ENCODE data around the gene LETMD1. TPM values are rescaled to one million over a fixed set of nuclear protein-coding genes. Genes with fewer than 3 reads are reported as not detected.

LETMD1 gene
- total RNA-seq, 4 donors from 2014 or later: 35.6 to 43.2 (median 42.1) TPM

DNA sequence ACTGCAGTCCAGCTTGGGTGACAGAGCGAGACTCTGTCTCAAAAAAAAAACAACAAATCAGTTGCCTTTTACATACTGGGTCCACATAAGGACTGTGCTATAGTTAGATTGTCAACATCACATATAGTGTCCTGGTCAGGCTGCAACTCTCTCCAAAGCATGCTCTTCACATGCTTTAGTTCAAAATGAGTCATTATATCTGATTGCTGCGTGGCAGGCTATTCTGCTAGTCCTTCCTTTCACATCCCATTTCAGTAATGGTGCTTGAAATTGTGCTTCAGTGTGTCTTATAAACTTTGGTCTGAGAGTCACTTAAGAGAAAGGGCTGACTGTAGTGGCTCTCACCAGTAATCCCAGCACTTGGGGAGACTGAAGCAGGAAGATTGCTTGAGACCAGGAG is 6.9 kb downstream of the LETMD1 start:
- H3K27ac ChIP-seq (replicated peaks in 1 of 4): no peak overlapping the region
- intact Hi-C loops (cut with DNase I): no loop called here
- peaks cover 59 to 100% (median 81%) of the 10 kb centered on the region in 4 donors for H3K36me3 ChIP-seq
- no peak for DNase-seq (ENCODE audit: extremely low spot score)
- TF ChIP-seq EP300 (IDR thresholded peaks at IDR 0.05) (no peak), POLR2A (IDR thresholded peaks at IDR 0.05; ENCODE audit: low read depth) (no peak), POLR2AphosphoS5 (IDR thresholded peaks at IDR 0.05) (no peak)
- TF ChIP-seq, protein P1, sequence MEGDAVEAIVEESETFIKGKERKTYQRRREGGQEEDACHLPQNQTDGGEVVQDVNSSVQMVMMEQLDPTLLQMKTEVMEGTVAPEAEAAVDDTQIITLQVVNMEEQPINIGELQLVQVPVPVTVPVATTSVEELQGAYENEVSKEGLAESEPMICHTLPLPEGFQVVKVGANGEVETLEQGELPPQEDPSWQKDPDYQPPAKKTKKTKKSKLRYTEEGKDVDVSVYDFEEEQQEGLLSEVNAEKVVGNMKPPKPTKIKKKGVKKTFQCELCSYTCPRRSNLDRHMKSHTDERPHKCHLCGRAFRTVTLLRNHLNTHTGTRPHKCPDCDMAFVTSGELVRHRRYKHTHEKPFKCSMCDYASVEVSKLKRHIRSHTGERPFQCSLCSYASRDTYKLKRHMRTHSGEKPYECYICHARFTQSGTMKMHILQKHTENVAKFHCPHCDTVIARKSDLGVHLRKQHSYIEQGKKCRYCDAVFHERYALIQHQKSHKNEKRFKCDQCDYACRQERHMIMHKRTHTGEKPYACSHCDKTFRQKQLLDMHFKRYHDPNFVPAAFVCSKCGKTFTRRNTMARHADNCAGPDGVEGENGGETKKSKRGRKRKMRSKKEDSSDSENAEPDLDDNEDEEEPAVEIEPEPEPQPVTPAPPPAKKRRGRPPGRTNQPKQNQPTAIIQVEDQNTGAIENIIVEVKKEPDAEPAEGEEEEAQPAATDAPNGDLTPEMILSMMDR (IDR thresholded peaks at IDR 0.05): no peak
- no peak overlapping the region for H3K4me3 ChIP-seq
- H3K27me3 ChIP-seq: no peaks in the 10 kb centered on the region
- 92% methylated on average over 2 of the region's 2 CpGs for WGBS
- H3K9me3 ChIP-seq: no peaks in the 10 kb centered on the region
- peaks cover 0 to 2% (median 1%) of the 10 kb centered on the region in 4 donors for H3K4me1 ChIP-seq

DNA sequence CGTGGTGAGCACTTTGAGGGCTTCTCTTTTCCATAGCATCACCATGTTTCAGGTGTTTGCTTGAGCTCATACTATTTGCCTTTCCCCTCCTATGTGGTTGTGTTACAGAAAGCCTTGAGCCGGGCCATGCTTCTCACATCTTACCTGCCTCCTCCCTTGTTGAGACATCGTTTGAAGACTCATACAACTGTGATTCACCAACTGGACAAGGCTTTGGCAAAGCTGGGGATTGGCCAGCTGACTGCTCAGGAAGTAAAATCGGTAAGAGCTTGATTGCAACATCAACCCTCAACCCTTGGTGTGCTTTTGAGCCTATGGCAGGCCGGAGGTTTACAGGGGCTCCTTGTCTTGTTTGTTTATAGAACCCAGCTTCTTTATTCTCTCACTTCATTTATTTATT is 8.1 kb downstream of the LETMD1 start:
- Histone ChIP-seq H3K36me3 (peaks cover 59 to 100% (median 89%) of the 10 kb centered on the region in 4 donors), H3K4me3 (no peak overlapping the region), H3K4me1 (no peaks in the 10 kb centered on the region), H3K27ac (replicated peaks in 1 of 4) (no peak overlapping the region), H3K9me3 (no peaks in the 10 kb centered on the region), H3K27me3 (no peaks in the 10 kb centered on the region)
- 76% methylated on average over 5 of the region's 5 CpGs for WGBS
- no peak for DNase-seq (ENCODE audit: extremely low spot score)
- intact Hi-C loops (cut with DNase I): no loop called here
- no peak for TF ChIP-seq EP300 (IDR thresholded peaks at IDR 0.05)
- TF ChIP-seq, protein P1 (IDR thresholded peaks at IDR 0.05): no peak
- TF ChIP-seq POLR2A (IDR thresholded peaks at IDR 0.05; ENCODE audit: low read depth): no peak
- TF ChIP-seq POLR2AphosphoS5 (IDR thresholded peaks at IDR 0.05): no peak

DNA sequence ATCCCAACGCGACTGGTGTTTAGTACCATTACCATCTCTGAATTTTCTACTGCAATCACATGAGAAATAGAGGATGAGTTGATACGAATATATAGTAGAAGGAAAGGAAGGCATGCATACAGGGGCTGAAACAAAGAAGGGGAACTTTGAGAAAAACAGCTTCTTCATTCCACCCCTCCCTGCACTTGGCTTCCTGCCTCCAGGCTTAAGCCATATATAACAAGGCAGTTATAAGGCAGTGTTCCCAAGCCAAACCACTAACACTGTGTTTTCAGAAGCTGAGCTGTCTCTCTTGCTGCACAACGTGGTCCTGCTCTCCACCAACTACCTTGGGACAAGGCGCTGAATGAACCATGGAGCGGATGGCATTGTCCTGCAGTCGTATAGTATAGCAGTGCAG is 11.0 kb downstream of the LETMD1 start:
- WGBS: 79% methylated on average over 7 of the region's 7 CpGs
- H3K36me3 ChIP-seq: peaks cover 51 to 100% (median 93%) of the 10 kb centered on the region in 4 donors
- intact Hi-C loops (cut with DNase I): no loop called here

DNA sequence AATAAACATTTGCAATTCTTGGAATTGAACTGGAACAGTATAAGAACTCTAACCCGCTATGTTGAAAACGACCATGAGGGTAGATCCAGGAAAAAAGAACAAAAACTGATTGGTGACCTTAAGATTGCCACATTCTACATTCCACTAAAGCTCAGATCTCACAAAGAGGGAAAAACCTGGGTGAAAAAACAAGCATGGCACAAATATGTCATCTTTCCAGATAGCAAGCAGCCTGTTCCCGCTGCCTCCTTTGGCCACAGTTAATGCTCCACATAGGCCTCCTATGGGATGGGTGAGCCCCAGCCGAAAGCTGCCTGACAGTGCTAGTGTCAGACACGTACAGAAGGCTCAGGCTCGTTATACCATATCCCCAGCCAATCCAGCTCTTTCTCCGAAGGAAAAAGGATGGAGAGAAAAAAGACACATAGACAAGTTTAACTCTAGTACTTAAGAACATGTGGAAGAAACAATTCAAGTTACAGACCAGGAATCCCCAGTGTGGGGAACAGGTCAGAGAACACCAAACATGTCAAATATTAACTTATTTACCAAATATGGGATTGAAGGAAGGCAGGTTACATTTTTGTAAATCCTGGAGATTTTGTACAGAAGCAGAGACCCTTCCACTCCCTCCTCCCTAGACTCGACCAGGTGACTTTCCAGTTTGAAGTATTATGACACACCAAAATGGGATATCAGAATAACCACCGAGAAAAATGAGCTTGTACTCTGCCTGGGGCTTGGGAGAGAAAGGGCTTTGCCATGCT is 14.7 kb downstream of the LETMD1 start:
- Histone ChIP-seq H3K27me3 (no peaks in the 10 kb centered on the region), H3K4me1 (no peaks in the 10 kb centered on the region), H3K36me3 (peaks cover 55 to 100% (median 94%) of the 10 kb centered on the region in 4 donors), H3K4me3 (no peak overlapping the region), H3K27ac (replicated peaks in 1 of 4) (no peak overlapping the region), H3K9me3 (no peaks in the 10 kb centered on the region)
- 72% methylated on average over 9 of the region's 9 CpGs for WGBS
- intact Hi-C loops (cut with DNase I): no loop called here
- no peak for DNase-seq (ENCODE audit: extremely low spot score)
- TF ChIP-seq EP300 (IDR thresholded peaks at IDR 0.05) (no peak), POLR2AphosphoS5 (IDR thresholded peaks at IDR 0.05) (no peak), POLR2A (IDR thresholded peaks at IDR 0.05; ENCODE audit: low read depth) (no peak)
- TF ChIP-seq, protein P1 (IDR thresholded peaks at IDR 0.05): no peak

More for the DNA sequence above, 11.0 kb downstream of the LETMD1 start:
- Histone ChIP-seq H3K9me3 (no peaks in the 10 kb centered on the region), H3K27ac (replicated peaks in 1 of 4) (no peak overlapping the region), H3K4me3 (no peak overlapping the region), H3K27me3 (no peaks in the 10 kb centered on the region), H3K4me1 (no peaks in the 10 kb centered on the region)
- no peak for DNase-seq (ENCODE audit: extremely low spot score)
- TF ChIP-seq, protein P1 (IDR thresholded peaks at IDR 0.05): no peak
- TF ChIP-seq POLR2A (IDR thresholded peaks at IDR 0.05; ENCODE audit: low read depth) (no peak), EP300 (IDR thresholded peaks at IDR 0.05) (no peak), POLR2AphosphoS5 (IDR thresholded peaks at IDR 0.05) (no peak)
